IgD-negative memory B cell (primary cell): ENCODE data around the gene ACSM6. TPM values are rescaled to one million over a fixed set of nuclear protein-coding genes. Genes with fewer than 3 reads are reported as not detected.

Experiments used
- H3K27ac Mint-ChIP-seq, 3 donors: one replicate each; pipeline ENCODE4 v1.8.0; 2020 to 2022; ENCODE audit warnings: mild to moderate bottlenecking in 3 of 3, mixed read lengths in 3 of 3, moderate library complexity in 1 of 3
- H3K27me3 Mint-ChIP-seq: one replicate; pipeline ENCODE4 v1.8.0; 2021; ENCODE audit warnings: mixed read lengths
- H3K36me3 Mint-ChIP-seq: one replicate; pipeline ENCODE4 v1.8.0; 2020; ENCODE audit warnings: mild to moderate bottlenecking, mixed read lengths
- H3K4me1 Mint-ChIP-seq, 3 donors: one replicate each; pipeline ENCODE4 v1.8.0; 2020 to 2022; ENCODE audit warnings: mixed read lengths in 3 of 3, mild to moderate bottlenecking in 1 of 3
- H3K4me3 Mint-ChIP-seq, 4 donors: one replicate each; pipeline ENCODE4 v1.8.0; 2020 to 2022; ENCODE audit warnings: mild to moderate bottlenecking in 4 of 4, mixed read lengths in 4 of 4, moderate library complexity in 3 of 4
- H3K9me3 Mint-ChIP-seq, 3 donors: one replicate each; pipeline ENCODE4 v1.8.0; 2020 to 2021; ENCODE audit warnings: mixed read lengths in 3 of 3, mild to moderate bottlenecking in 1 of 3
- polyA plus RNA-seq: library from polyadenylated mRNA; unstranded; fragments of 300-500 nt; fragmentation: Illumina TruSeq; gene quantifications from one replicate; pipeline ENCODE4 v1.2.3, GENCODE V29; 2021

Gene ACSM6
- polyA plus RNA-seq = not detected

- Mint-ChIP-seq H3K36me3 (peaks cover 6% of the 10 kb centered on the region), H3K4me1 (no peaks in the 10 kb centered on the region), H3K4me3 (no peak within 1 kb of the TSS), H3K9me3 (no peaks in the 10 kb centered on the region), H3K27me3 (no peaks in the 10 kb centered on the region), H3K27ac (no peak within 1 kb of the TSS)
These were observed at the start of gene ACSM6 for GRCh38 chr10:95193944-95194343. Gene ACSM6, plus strand, starts transcription at chr10:95194238. Its CDS starts 248 bp downstream, at chr10:95194486.

DNA sequence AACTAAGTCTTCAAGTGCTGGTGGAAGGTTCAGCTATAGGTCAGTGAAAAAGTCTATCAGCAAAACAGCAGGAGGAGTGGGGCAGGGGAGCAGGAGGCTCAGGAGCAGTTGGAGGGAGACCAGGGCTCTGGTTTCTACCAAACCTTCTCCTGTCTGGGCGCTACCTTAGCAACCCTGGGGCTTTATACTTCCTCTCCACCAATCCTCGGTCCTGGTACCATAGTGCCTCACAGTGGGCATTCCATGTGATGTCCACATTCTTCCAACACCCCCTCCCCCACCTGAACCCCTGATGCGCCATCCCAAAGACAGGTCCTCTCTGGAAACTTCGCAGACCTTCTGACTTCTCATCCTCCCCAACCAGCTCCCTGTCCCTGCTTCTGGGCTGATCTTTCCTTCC lies 25.3 kb upstream of the ACSM6 start:
- H3K9me3 Mint-ChIP-seq = peaks cover 0 to 4% (median 0%) of the 10 kb centered on the region in 3 donors
- no peaks in the 10 kb centered on the region for H3K27me3 Mint-ChIP-seq

DNA sequence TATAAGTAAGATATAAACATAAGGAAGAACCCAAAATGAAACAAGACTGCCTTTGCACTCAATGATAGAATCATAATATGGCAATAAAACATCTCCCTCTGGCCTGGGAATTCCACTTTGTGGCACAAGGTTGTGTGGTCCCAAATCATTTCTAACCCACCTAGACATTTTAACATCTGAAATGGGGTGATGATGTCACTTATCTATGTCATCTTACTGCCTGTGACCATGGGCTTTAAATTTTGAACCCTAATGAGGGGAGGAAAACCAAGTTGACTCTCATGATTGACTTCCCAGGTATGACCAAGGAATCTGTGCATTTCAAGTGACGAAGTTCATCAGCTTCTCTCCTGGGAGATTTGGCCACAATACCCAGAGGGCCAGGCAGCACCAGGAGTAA lies 24.5 kb upstream of the ACSM6 start:
- Mint-ChIP-seq H3K4me1 (peaks cover 0 to 2% (median 0%) of the 10 kb centered on the region in 3 donors), H3K27ac (no peak overlapping the region), H3K27me3 (no peaks in the 10 kb centered on the region), H3K9me3 (peaks cover 0 to 4% (median 1%) of the 10 kb centered on the region in 3 donors), H3K36me3 (peaks cover 5% of the 10 kb centered on the region), H3K4me3 (no peak overlapping the region)

More for the DNA sequence above, 25.3 kb upstream of the ACSM6 start:
- H3K36me3 Mint-ChIP-seq = peaks cover 8% of the 10 kb centered on the region
- H3K27ac Mint-ChIP-seq = no peak overlapping the region
- peaks cover 0 to 2% (median 0%) of the 10 kb centered on the region in 3 donors for H3K4me1 Mint-ChIP-seq
- H3K4me3 Mint-ChIP-seq = no peak overlapping the region

GRCh38 chr10:95170790-95171189 lies 23.2 kb upstream of the ACSM6 start:
- no peak overlapping the region for H3K4me3 Mint-ChIP-seq
- H3K27ac Mint-ChIP-seq = no peak overlapping the region
- H3K36me3 Mint-ChIP-seq = peaks cover 5% of the 10 kb centered on the region
- H3K4me1 Mint-ChIP-seq = peaks cover 0 to 2% (median 0%) of the 10 kb centered on the region in 3 donors
- no peaks in the 10 kb centered on the region for H3K27me3 Mint-ChIP-seq
- peaks cover 0 to 4% (median 1%) of the 10 kb centered on the region in 3 donors for H3K9me3 Mint-ChIP-seq

- peaks cover 5% of the 10 kb centered on the region for H3K36me3 Mint-ChIP-seq
- H3K4me3 Mint-ChIP-seq = no peak overlapping the region
- H3K27ac Mint-ChIP-seq = no peak overlapping the region
- peaks cover 0 to 5% (median 1%) of the 10 kb centered on the region in 3 donors for H3K9me3 Mint-ChIP-seq
- no peaks in the 10 kb centered on the region for H3K27me3 Mint-ChIP-seq
- peaks cover 0 to 2% (median 0%) of the 10 kb centered on the region in 3 donors for H3K4me1 Mint-ChIP-seq
These were observed 22.7 kb upstream of the ACSM6 start for GRCh38 chr10:95171336-95171735.

DNA sequence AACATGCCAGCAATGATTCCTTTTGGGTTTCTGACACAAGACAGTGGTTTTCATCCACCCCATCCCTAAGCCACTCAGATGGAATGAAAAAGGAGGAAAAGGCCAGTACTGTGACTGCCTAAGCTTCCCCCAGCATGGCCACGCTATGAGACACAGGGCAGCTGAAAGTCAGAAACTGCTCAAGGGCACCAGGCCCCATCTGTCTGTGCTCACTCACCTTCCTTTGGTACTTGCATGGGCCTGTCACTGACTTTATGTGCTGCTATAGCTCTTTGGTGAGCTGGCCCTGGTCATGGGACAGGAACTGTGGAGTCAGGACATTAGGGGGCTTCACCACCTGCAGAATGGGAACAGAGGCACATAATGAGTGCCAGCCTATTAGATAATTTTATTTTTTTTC lies 21.2 kb upstream of the ACSM6 start:
- H3K36me3 Mint-ChIP-seq = peaks cover 5% of the 10 kb centered on the region
- H3K4me3 Mint-ChIP-seq = no peak overlapping the region
- H3K27ac Mint-ChIP-seq = no peak overlapping the region
- H3K9me3 Mint-ChIP-seq = peaks cover 0 to 6% (median 1%) of the 10 kb centered on the region in 3 donors
- H3K4me1 Mint-ChIP-seq = peaks cover 0 to 2% (median 0%) of the 10 kb centered on the region in 3 donors
- H3K27me3 Mint-ChIP-seq = no peaks in the 10 kb centered on the region

GRCh38 chr10:95176101-95176500 lies 17.9 kb upstream of the ACSM6 start:
- Mint-ChIP-seq H3K27ac (no peak overlapping the region), H3K9me3 (peaks cover 0 to 6% (median 1%) of the 10 kb centered on the region in 3 donors), H3K36me3 (peaks cover 3% of the 10 kb centered on the region), H3K27me3 (no peaks in the 10 kb centered on the region), H3K4me3 (no peak overlapping the region), H3K4me1 (no peaks in the 10 kb centered on the region)

- peaks cover 0 to 2% (median 0%) of the 10 kb centered on the region in 3 donors for H3K4me1 Mint-ChIP-seq
- H3K27ac Mint-ChIP-seq = no peak overlapping the region
- peaks cover 0 to 6% (median 1%) of the 10 kb centered on the region in 3 donors for H3K9me3 Mint-ChIP-seq
- no peaks in the 10 kb centered on the region for H3K27me3 Mint-ChIP-seq
- peaks cover 3% of the 10 kb centered on the region for H3K36me3 Mint-ChIP-seq
- H3K4me3 Mint-ChIP-seq = no peak overlapping the region
These were observed 16.6 kb upstream of the ACSM6 start for GRCh38 chr10:95177429-95177828.

GRCh38 chr10:95178266-95178665 lies 15.8 kb upstream of the ACSM6 start:
- Mint-ChIP-seq H3K4me3 (no peak overlapping the region), H3K27me3 (no peaks in the 10 kb centered on the region), H3K27ac (no peak overlapping the region), H3K9me3 (peaks cover 0 to 6% (median 1%) of the 10 kb centered on the region in 3 donors), H3K4me1 (peaks cover 3 to 5% (median 4%) of the 10 kb centered on the region in 3 donors), H3K36me3 (peaks cover 3% of the 10 kb centered on the region)

- peaks cover 3 to 5% (median 4%) of the 10 kb centered on the region in 3 donors for H3K4me1 Mint-ChIP-seq
- peaks cover 0 to 6% (median 1%) of the 10 kb centered on the region in 3 donors for H3K9me3 Mint-ChIP-seq
- H3K27ac Mint-ChIP-seq = no peak overlapping the region
- H3K27me3 Mint-ChIP-seq = no peaks in the 10 kb centered on the region
- H3K4me3 Mint-ChIP-seq = no peak overlapping the region
- peaks cover 3% of the 10 kb centered on the region for H3K36me3 Mint-ChIP-seq
These were observed 15.2 kb upstream of the ACSM6 start for GRCh38 chr10:95178797-95179196.

GRCh38 chr10:95181726-95182125 lies 12.3 kb upstream of the ACSM6 start:
- peaks cover 4 to 9% (median 6%) of the 10 kb centered on the region in 3 donors for H3K4me1 Mint-ChIP-seq
- H3K27me3 Mint-ChIP-seq = no peaks in the 10 kb centered on the region
- no peak overlapping the region for H3K27ac Mint-ChIP-seq
- no peak overlapping the region for H3K4me3 Mint-ChIP-seq
- H3K36me3 Mint-ChIP-seq = no peaks in the 10 kb centered on the region
- peaks cover 0 to 3% (median 0%) of the 10 kb centered on the region in 3 donors for H3K9me3 Mint-ChIP-seq

- H3K27ac Mint-ChIP-seq = peak overlapping the region in 2 of 3 donors; percentile 67 to 96
- peaks cover 4 to 9% (median 6%) of the 10 kb centered on the region in 3 donors for H3K4me1 Mint-ChIP-seq
- H3K27me3 Mint-ChIP-seq = no peaks in the 10 kb centered on the region
- H3K36me3 Mint-ChIP-seq = no peaks in the 10 kb centered on the region
- H3K9me3 Mint-ChIP-seq = peaks cover 0 to 2% (median 0%) of the 10 kb centered on the region in 3 donors
- peak overlapping the region; percentile 82 to 95 (median 91) for H3K4me3 Mint-ChIP-seq
These were observed 10.5 kb upstream of the ACSM6 start for GRCh38 chr10:95183271-95184230.

DNA sequence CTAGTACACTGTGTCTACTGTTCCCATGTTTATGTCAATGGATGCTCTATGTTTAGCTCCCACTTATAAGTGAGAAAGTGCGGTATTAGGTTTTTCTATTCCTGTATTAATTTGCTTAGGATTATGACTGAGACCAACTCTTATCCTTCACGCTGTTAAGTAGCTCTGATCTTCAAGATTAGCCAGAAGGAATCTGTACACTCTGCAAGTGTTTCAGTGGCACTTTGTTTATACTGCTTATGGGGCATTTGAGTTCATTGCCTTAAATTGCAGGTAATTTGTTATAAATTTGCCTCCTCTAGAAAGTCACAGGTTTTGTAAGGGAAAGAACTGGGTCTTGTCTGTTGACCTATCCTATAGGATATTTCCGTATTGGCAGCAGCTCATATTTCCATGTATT lies 6.4 kb upstream of the ACSM6 start:
- no peaks in the 10 kb centered on the region for H3K27me3 Mint-ChIP-seq
- peak overlapping the region in 1 of 4 donors; percentile 4 for H3K4me3 Mint-ChIP-seq
- H3K4me1 Mint-ChIP-seq = peaks cover 4 to 6% (median 6%) of the 10 kb centered on the region in 3 donors
- H3K36me3 Mint-ChIP-seq = peaks cover 2% of the 10 kb centered on the region
- no peak overlapping the region for H3K27ac Mint-ChIP-seq
- H3K9me3 Mint-ChIP-seq = peaks cover 0 to 2% (median 0%) of the 10 kb centered on the region in 3 donors

DNA sequence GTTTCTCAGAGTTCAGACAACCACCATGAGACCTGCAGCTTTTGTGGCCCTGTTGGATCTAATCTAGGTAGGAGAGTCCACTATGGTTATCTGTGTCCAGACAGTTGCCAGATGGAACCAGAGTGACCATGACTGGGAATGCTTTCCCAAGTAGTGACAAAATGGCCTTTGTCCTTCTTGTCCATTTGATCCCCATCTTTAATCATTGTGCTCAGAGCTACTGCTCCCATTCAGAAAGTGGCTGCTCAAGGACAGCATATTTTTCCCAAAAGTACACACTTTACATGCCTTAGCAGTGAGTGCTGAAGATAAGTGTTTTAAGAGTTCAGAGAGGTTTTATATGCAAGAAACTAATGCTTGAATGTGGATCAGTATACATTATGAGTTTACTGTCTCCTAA lies 5.4 kb upstream of the ACSM6 start:
- Mint-ChIP-seq H3K27ac (no peak overlapping the region), H3K9me3 (peaks cover 0 to 2% (median 0%) of the 10 kb centered on the region in 3 donors), H3K4me3 (no peak overlapping the region), H3K27me3 (no peaks in the 10 kb centered on the region), H3K36me3 (peaks cover 2% of the 10 kb centered on the region), H3K4me1 (peaks cover 0 to 4% (median 3%) of the 10 kb centered on the region in 3 donors)

GRCh38 chr10:95196046-95196445 lies 2.0 kb downstream of the ACSM6 start:
- Mint-ChIP-seq H3K4me1 (no peaks in the 10 kb centered on the region), H3K9me3 (no peaks in the 10 kb centered on the region), H3K36me3 (peaks cover 6% of the 10 kb centered on the region), H3K27me3 (no peaks in the 10 kb centered on the region), H3K27ac (no peak overlapping the region), H3K4me3 (no peak overlapping the region)
